Stimulated activated CD4-positive, alpha-beta T cell treated with anti-CD3 and anti-CD28 coated beads, TNF-alpha, amount 100 ng/mL, for 1 hour (primary cell): ENCODE data around the gene SMG5.

Experiments
- DNase-seq, 3 donors: peaks; one replicate each; pipeline ENCODE4 v3.0.0-alpha.2; 2020; ENCODE audit warnings: low read depth in 3 of 3, low spot score in 1 of 3

The SMG5 gene

DNA sequence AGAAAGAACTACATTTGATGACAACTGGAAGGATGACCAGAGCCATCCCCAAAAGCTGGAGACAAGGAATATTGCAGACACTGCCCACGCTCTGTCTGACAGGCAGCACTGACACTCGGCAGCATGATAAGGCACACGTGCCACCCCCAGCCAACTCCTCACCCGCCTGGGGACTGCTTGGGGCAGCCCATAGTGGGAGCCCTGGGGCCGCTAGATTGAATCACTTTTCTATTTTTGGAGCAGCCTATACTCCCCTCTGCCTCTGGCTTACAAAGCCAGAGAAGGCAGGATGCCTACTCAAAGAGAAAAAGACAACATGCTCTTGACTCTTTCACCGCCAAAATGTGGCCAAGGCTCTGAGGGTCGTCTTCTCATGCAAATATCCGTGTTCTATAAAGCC, 1.3 kb downstream of the SMG5 start:
- peak in 1 of 3 donors; percentile 27 for DNase-seq

DNA sequence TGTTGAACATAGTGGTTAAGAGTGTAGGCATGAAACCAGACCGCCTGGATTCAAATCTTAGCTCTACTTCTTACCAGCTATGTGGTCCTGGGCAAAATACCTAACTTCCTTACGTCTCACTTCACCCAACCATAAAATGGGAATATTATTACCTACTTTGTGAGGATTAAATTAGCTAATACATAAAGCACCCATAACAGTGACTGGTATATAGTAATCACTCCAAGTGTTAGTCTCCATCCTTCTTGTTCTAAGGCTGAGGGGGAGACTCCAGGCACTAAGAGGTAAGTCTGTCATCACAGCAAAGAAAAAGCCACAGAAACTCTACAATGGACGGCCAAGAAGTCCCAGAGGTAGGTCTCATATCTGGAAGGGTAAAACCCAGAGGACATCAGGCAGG, 2.8 kb downstream of the SMG5 start:
- no peak for DNase-seq

- no peak for DNase-seq
These were observed 5.7 kb downstream of the SMG5 start for GRCh38 chr1:156276966-156277381.

- DNase-seq = no peak
These were observed 6.1 kb downstream of the SMG5 start for GRCh38 chr1:156276532-156276931.

- no peak for DNase-seq
These were observed 12.3 kb downstream of the SMG5 start for GRCh38 chr1:156270314-156270713.

GRCh38 chr1:156268336-156268735, 14.3 kb downstream of the SMG5 start:
- no peak for DNase-seq

GRCh38 chr1:156266051-156266450, 16.6 kb downstream of the SMG5 start:
- DNase-seq = no peak

DNA sequence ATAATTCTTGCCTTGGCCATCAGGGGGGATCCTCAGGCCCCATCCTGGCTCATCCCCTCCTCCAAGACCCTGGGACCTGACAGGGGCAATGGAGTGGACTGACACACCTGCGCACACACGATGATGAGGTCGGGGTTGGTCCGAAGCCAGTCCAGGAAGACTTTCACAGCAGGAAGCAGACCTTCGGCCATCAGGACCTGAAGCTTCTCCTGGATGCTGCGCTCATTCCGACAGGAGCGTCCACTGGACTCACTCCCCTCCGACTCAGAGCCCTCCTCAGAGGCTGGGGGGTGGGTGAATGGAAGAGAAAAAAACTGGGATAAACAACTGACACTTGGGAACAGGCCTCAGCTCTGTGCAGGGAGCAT, 19.4 kb downstream of the SMG5 start:
- no peak for DNase-seq

- no peak for DNase-seq
These were observed 20.0 kb downstream of the SMG5 start for GRCh38 chr1:156262461-156263287.

GRCh38 chr1:156260896-156261295, 21.7 kb downstream of the SMG5 start:
- no peak for DNase-seq

DNA sequence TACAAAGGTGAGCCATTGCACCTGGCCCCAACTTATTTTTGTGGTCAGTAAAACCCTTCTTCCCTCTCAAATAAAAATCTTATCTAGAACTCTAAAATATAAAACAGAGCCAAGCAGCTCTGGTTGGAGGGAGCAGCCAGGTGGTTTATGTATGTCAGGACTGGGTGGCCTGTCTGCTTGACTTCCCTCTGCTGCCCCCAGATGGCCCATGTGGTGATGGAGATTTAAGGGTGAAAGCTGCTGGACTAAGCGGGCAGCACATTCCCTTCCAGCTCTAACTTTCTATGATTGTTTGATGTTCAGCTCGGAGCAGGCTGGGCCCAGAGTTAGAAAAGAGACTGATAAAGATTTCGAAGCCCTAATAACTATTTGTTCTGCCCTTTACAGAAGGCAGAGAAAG, 22.8 kb downstream of the SMG5 start:
- DNase-seq = no peak

- DNase-seq = no peak
These were observed 23.8 kb downstream of the SMG5 start for GRCh38 chr1:156258859-156259258.

DNA sequence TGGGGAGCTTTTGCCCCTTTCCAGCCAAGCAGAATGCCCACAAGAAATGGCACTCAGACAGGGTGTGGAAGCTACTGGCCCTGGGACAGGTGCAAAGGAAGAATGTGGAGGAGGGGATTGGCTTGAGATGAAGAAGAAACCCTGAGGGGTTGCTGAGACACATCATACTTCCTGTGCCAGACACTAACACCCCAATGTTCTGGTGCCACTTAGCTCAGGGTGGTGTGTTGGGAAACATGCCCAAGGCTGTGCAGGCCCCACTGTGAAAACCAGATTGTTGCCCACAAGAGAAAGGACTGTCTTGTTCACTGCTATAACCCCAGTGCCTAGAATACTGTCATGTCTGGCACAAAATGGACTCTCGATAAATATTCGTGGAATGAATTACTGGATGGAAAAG, 24.9 kb downstream of the SMG5 start:
- no peak for DNase-seq

DNA sequence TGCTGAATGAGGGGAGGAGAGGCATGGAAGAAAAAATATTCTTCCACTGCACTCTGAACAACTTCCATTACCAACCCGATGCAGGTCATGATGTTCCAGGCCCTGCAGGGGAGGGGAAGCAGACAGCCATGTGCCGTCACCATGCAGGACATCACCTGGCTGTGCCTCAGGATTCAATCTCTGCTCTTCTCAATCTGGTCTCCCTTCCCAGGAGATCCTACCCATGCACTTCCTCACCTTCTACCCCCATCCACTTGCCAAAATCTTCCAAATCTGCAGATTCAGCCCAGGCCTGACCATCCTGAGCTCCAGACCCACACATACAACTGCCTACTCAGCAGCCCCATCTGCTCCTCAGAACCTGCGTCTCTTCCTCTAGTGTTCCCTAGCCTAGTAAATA, 29.0 kb downstream of the SMG5 start:
- DNase-seq = no peak

DNA sequence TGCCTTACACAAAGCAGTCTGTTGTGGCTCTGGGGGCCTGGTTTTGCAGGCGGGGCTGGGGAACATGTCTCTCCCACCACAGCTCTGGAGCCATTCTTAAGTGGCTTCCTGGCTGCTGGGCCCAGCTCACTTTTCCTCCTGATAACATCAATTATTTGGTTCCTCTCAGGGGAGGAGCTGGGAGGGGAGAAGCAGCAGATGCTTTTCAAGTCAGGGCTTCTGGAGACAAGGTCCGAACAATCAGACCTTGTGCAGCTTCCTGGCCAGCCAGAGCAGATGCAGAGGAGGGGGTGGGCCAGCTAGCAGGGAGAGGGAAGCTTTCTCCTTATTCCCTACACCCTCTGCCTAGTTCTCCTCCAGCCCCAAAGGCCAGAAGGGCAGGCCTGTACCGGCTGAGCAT, 31.1 kb downstream of the SMG5 start:
- no peak for DNase-seq

GRCh38 chr1:156249593-156249992, 33.0 kb downstream of the SMG5 start:
- DNase-seq = no peak

DNA sequence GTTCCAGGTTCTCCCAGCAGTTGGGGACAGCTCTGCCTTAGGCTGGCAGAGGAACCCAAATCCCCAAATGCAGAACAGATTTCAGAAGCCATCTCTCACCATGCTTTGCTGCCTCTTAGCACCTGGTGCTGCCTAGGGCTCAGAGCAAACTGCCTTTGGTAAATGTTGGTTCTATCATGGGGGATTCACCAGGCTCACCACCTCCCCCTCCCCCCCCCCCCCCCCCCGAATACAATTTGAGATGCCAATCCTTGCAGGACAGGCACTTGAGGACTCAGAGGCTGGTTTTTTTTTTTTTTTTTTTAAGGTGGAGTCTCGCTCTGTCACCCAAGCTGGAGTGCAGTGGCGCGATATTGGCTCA, 34.3 kb downstream of the SMG5 start:
- no peak for DNase-seq

DNA sequence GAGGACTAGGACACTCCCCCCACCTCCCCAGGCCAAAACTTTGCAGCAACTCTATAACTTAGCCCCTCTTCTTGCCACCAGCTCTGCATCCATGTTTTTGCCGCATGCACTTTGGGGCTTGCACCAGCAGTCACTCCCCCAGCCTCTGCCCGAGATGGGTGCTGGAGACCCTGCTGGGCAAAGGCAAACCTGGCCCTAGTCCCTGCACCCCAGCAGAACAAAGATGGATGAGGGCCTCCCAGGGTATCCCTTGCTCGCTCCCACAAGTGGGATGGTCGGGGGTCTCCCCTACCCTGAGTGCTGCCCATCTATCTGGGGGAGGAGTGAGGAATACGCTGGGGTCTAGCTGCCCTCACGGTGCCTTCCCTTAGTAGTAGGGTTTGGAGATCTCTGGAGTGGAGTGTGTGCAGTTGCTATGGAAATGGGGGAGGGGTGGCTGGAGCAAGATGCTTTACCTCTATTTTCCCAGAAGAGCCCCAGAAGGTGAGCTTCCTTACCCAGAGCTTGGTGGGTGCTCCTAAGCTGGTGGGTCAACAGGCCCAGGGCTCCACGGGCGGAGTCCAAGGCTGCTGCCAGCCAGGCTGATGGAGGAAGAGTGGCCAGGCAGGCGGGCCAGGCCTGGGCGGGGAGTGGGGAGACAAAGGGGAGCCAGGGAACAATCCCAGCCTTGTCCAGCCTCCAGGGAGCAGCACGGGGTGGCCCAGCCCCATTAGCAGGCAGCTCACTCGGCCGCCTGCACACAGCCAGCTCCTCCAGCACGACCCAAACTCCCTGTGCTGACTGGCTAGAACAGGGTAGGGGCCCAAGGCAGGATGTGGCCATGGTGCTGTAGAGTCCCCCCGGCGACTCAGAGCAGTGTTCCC, 34.9 kb downstream of the SMG5 start, which contains the start of gene PAQR6:
PAQR6 (minus strand) TSS at position 597 of the 863 bp plus-strand sequence. CDS start 1,325 bp downstream, outside the sequence.
- DNase-seq = no peak

DNA sequence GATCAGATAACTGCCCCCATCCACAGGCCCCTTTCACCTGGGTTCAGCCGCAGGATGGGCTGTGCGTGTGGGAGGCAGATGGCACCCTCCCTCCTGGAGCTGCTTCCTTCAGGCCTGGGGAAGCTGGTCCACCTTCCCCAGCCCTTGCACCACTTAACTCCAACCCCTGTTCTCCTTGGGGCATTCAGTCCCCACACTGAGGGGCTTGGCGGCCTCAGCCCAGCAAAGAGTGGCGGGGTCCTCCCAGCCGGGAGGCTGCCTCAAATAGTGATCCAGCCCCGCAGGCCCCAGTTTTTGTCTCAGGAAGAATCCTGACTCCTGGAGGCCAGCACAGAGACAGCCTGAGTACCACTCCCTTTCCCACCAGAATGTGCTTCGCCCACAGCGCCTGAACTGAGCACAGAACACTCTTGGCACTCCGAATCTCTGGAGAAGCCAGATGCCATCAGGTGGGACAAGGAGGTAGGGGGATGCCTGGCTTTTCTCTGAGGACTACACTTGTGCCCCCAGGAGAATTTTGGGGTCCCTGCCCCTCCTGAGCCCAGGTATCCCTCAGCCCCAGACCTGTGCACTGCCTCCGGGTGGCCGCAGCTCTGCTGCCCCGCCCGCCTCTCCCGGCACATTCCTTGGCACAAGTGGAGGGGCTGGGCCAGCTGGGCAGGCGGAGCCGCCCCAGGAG, 35.7 kb downstream of the SMG5 start:
- DNase-seq = no peak

GRCh38 chr1:156246241-156246780, 36.3 kb downstream of the SMG5 start:
- no peak for DNase-seq

GRCh38 chr1:156245451-156246232, 37.0 kb downstream of the SMG5 start:
- no peak for DNase-seq
